ENCODE results near the gene SSB. TPM values are rescaled to one million over a fixed set of nuclear protein-coding genes. Genes with fewer than 3 reads are reported as not detected.
A peak's percentile ranks its signal among the peaks of the same experiment; 100 is the strongest.

The SSB gene
- total and polyA plus RNA-seq, 9 of the 15 experiments (the other 6 are each of a cell fraction or from before 2014, with no cell fraction given): 317 to 849 (median 515) TPM

- TF ChIP-seq CHD7 (IDR thresholded peaks at IDR 0.05; ENCODE audit: low read depth, low read length) (no peak), BRF2 (IDR thresholded peaks at IDR 0.05; ENCODE audit: borderline replicate concordance, insufficient read depth, insufficient read length) (no peak), RBBP5 (IDR thresholded peaks at IDR 0.05; ENCODE audit: borderline replicate concordance, insufficient read depth, low read length, poor library complexity, severe bottlenecking) (no peak), PBX2 (CRISPR knock-in tag; IDR thresholded peaks at IDR 0.05; ENCODE audit: low read depth) (no peak), PBX2 (tag; conservative IDR thresholded peaks at IDR 0.05; ENCODE audit: low read depth) (peak; percentile 85), VEZF1 (CRISPR knock-in tag; IDR thresholded peaks at IDR 0.05) (peak; percentile 55; the same call in 1 of the 2 replicates), PKNOX1 (IDR thresholded peaks at IDR 0.05) (peak; percentile 96)
Measured at GRCh38 chr2:169828141-169828811, 29.6 kb downstream of the SSB start (continued).
